Activated naive CD4-positive, alpha-beta T cell treated with anti-CD3 and anti-CD28 coated beads, Interleukin-2, amount 10 ng/mL, durations not matched to agents 7 days and 5 days (primary cell): ENCODE data around the gene CTNNA2.
"Not testable (repeated sequence)": the region's sequence is repeated elsewhere in the genome, so short reads cannot be mapped to it uniquely, and the experiment has no call there.

Experiments used
- CTCF ChIA-PET: fragments of 350-600 bp; sonication (Branson Sonifier 250); formaldehyde crosslinking; loops from one replicate; lab custom pipeline; 2021; ENCODE audit warnings: antibody characterized with exemption; lab: Charles Lee
- DNase-seq: peaks from one replicate; pipeline ENCODE4 v3.0.0-alpha.2; 2020
- H3K27ac Mint-ChIP-seq: one replicate; pipeline ENCODE4 v1.8.0; 2021; ENCODE audit warnings: mild to moderate bottlenecking, moderate library complexity, mixed read lengths
- H3K27me3 Mint-ChIP-seq: one replicate; pipeline ENCODE4 v1.8.0; 2021; ENCODE audit warnings: mild to moderate bottlenecking, mixed read lengths
- H3K36me3 Mint-ChIP-seq: one replicate; pipeline ENCODE4 v1.8.0; 2021; ENCODE audit warnings: mixed read lengths
- H3K4me1 Mint-ChIP-seq: one replicate; pipeline ENCODE4 v1.8.0; 2021; ENCODE audit warnings: mixed read lengths
- H3K4me3 Mint-ChIP-seq: one replicate; pipeline ENCODE4 v1.8.0; 2021; ENCODE audit warnings: mild to moderate bottlenecking, moderate library complexity, mixed read lengths
- H3K9me3 Mint-ChIP-seq: one replicate; pipeline ENCODE4 v1.8.0; 2021; ENCODE audit warnings: mixed read lengths

The CTNNA2 gene

DNA sequence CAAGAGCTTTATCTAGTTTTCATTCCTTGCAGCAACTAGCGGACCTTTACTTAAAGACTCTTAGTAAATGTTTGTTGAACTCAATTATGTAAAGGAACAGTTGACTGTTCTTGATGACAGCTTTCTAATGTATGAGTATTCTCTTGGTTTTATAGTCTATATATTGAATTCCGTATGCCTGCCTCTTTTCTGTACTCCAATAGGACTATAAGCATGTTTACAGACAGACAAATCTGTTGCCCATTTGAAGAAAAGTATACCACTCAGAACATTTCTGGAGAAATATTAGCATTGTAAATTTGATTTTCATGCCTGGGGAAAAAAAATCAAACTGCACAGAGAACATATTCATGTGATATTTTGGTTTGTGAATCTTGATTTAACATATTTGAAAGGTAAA is 682.2 kb downstream of the CTNNA2 start:
- no peak overlapping the region for H3K4me3 Mint-ChIP-seq
- H3K36me3 Mint-ChIP-seq, result no peaks in the 10 kb centered on the region
- no peak for DNase-seq
- CTCF ChIA-PET, result no interaction called here
- H3K27me3 Mint-ChIP-seq, result no peaks in the 10 kb centered on the region
- H3K9me3 Mint-ChIP-seq, result peaks cover 7% of the 10 kb centered on the region
- no peaks in the 10 kb centered on the region for H3K4me1 Mint-ChIP-seq
- no peak overlapping the region for H3K27ac Mint-ChIP-seq

DNA sequence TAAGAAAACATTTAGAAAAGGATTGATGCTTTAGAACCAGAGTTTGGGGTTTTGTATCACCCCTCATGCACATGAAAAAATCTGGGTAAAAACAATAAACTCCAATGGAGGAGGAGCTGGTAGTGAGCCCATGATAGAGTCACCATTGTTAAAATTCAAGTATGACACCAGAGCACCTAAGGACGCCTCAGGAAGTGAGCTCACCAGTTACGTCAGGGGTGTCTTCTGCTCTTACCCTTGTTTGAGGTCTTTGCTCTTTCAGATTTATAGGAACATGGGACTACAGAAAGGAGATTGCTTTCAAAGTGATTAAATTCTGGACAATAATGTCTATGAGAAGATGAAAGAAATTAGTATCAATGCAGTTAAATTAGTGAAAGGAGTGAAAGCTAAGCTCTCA is 685.2 kb downstream of the CTNNA2 start:
- no peak overlapping the region for H3K4me3 Mint-ChIP-seq
- H3K36me3 Mint-ChIP-seq, result no peaks in the 10 kb centered on the region
- H3K4me1 Mint-ChIP-seq, result no peaks in the 10 kb centered on the region
- DNase-seq, result no peak
- no peak overlapping the region for H3K27ac Mint-ChIP-seq
- H3K9me3 Mint-ChIP-seq, result peaks cover 13% of the 10 kb centered on the region
- CTCF ChIA-PET, result no interaction called here
- no peaks in the 10 kb centered on the region for H3K27me3 Mint-ChIP-seq

DNA sequence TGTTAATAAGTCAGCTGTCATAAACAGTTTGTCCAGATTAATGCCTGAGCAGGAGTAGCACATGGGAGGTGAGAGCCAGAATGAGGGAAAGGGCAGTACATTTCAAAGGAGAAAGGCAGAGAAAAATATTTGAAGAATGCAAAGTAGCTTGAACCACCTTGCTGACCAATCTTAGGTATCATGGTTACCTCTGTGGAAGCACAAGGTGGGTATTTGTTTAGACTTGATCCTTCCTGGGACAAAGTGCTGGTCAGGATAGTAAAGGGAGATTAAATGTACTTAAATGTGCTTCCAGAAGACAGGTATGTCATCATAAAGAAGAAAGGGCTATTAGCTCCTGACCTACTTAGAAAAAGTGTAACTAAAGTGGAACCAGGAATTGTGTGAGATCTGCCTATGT is 686.7 kb downstream of the CTNNA2 start:
- no peak for DNase-seq
- H3K27me3 Mint-ChIP-seq, result no peaks in the 10 kb centered on the region
- no peaks in the 10 kb centered on the region for H3K36me3 Mint-ChIP-seq
- no peaks in the 10 kb centered on the region for H3K4me1 Mint-ChIP-seq
- no peak overlapping the region for H3K27ac Mint-ChIP-seq
- H3K4me3 Mint-ChIP-seq, result no peak overlapping the region
- CTCF ChIA-PET, result no interaction called here
- peaks cover 17% of the 10 kb centered on the region for H3K9me3 Mint-ChIP-seq

DNA sequence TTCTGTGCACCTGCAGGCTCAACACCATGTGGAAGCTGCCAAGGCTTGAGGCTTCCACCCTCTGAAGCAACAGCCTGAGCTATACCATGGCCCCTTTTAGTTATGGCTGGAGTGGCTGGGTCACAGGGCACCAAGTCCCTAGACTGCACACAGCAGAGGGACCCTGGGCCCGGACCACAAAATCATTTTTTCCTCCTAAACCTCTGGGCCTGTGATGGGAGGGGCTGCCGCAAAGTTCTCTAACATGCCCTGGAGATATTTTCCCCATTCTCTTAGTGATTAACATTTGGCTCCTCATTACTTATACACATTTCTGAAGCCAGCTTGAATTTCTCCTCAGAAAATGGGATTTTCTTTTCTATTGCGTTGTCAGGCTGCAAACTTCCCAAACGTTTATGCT is 691.1 kb downstream of the CTNNA2 start:
- H3K4me1 Mint-ChIP-seq, DNase-seq, H3K36me3 Mint-ChIP-seq, H3K9me3 Mint-ChIP-seq, H3K4me3 Mint-ChIP-seq, H3K27me3 Mint-ChIP-seq, CTCF ChIA-PET, H3K27ac Mint-ChIP-seq: not testable (repeated sequence)

DNA sequence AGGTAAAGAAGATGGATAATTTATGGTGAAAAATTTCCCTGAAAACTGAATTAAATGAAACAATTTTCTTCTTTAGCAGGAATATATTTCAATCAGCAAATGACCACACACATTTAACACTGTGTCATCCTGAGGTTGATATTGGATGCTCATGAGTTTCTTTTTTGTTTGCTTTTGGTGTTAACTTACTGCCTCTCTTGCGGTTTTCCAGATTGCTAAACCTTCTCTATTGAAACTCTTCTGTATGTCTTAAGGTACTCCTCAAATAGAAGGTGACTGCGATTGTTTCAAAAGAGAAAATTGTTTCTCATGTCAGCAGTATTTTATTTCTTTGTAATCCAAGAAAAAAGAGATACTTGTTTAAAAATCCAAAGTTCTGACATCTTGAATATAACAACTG is 692.6 kb downstream of the CTNNA2 start:
- Mint-ChIP-seq H3K36me3 (no peaks in the 10 kb centered on the region), H3K4me3 (no peak overlapping the region), H3K27me3 (no peaks in the 10 kb centered on the region), H3K9me3 (peaks cover 15% of the 10 kb centered on the region), H3K27ac (no peak overlapping the region), H3K4me1 (no peaks in the 10 kb centered on the region)
- CTCF ChIA-PET, result no interaction called here
- no peak for DNase-seq

DNA sequence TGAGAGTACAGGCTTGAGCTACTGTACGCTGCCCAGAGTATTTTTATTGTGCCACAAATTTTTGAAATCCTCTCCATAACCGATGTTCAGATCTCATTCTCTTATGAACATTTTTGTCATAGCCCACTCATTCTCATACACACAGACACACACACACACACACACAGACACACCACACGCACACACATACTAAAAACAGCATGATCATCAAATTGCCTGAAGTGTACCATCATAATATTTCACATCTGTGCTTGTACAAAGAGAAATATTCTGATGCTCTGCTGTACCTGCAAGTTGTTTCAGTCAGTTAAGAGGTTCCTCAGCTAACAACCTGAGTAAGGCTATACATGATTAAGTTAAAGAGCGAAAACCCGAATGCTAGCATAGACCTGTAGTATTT is 696.6 kb downstream of the CTNNA2 start:
- no peak overlapping the region for H3K27ac Mint-ChIP-seq
- H3K4me3 Mint-ChIP-seq, result no peak overlapping the region
- CTCF ChIA-PET, result no interaction called here
- no peaks in the 10 kb centered on the region for H3K4me1 Mint-ChIP-seq
- H3K36me3 Mint-ChIP-seq, result no peaks in the 10 kb centered on the region
- H3K27me3 Mint-ChIP-seq, result no peaks in the 10 kb centered on the region
- peaks cover 15% of the 10 kb centered on the region for H3K9me3 Mint-ChIP-seq
- DNase-seq, result no peak

DNA sequence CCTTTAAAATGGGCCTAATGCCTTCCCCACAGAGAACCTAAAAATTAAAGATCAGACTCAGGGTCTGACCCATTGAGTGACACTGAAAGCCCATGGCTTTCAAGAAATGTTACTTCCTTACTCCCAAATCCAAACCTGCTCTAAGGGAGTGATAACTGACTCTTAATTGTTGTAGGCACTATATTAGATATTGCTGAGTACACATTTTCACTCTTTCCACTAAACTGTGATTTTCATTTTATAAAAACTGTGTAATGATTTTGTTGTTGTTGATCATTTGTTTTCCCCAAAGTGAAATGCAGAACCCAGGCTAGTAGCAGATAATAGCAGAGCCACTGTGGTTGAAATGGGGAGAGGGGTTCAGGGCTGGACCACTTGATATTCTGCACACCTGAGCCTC is 704.6 kb downstream of the CTNNA2 start:
- Mint-ChIP-seq H3K4me3 (no peak overlapping the region), H3K4me1 (no peaks in the 10 kb centered on the region), H3K27me3 (no peaks in the 10 kb centered on the region), H3K27ac (no peak overlapping the region), H3K9me3 (peaks cover 10% of the 10 kb centered on the region), H3K36me3 (no peaks in the 10 kb centered on the region)
- DNase-seq, result no peak
- CTCF ChIA-PET, result no interaction called here

DNA sequence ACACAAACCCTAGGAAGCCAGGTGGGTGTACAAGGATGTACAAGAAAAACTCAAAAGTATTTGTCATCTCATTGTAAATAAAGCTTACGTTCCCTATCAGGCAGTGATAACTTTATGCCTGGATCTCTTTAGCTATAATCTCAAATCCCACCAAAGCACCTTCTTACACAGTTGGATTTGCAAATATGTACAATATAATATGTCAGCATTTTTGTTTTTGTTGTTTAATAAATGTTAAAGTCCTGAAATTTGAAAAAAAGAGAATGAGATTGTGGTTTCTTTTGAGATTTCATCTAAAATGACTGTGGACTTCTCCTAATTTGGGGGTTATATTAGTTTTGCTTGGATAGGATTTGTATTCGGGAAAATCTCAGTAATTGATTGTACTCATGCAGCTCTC is 709.8 kb downstream of the CTNNA2 start:
- CTCF ChIA-PET, result no interaction called here
- Mint-ChIP-seq H3K36me3 (no peaks in the 10 kb centered on the region), H3K4me1 (no peaks in the 10 kb centered on the region), H3K9me3 (peaks cover 14% of the 10 kb centered on the region), H3K4me3 (no peak overlapping the region), H3K27ac (no peak overlapping the region), H3K27me3 (no peaks in the 10 kb centered on the region)
- DNase-seq, result no peak

DNA sequence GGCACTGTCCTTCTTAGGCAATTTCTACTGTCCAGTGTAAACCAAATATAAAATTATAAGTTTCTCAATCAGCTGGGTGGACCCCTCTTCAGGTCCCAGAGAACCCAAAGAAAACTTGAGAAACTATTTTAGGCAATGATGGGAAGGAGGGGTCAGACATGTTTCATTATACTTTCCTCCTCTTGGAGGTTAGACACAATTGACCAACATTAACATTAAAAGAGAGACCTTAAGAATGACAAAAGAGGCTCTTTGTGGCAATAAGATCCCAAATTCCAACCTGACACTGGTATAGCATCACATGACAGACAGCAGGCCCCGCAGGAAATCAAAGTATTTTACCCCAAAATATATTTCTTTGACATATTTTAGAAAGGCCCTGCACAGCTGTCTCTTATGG is 718.6 kb downstream of the CTNNA2 start:
- Mint-ChIP-seq H3K27ac (no peak overlapping the region), H3K4me3 (no peak overlapping the region), H3K4me1 (no peaks in the 10 kb centered on the region), H3K27me3 (no peaks in the 10 kb centered on the region), H3K9me3 (peaks cover 12% of the 10 kb centered on the region), H3K36me3 (no peaks in the 10 kb centered on the region)
- DNase-seq, result no peak
- CTCF ChIA-PET, result no interaction called here

DNA sequence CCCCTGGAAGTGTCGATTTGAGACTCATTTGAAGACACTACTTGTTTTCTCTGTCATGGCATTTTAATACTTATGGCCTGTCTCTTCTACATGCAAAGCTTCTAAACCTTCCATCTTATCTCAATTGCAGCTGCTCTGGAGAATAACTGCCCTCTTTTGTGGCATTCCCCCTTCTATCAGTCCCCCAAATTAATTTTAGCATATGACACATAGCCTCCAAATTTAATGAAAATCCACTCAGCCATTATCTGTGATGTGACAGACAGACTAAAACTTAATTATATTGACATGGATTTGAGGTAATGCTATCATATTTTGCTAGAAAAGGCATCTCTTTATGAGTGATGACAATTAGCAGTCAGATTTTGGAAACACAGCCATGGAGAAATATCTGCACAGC is 720.5 kb downstream of the CTNNA2 start:
- Mint-ChIP-seq H3K27me3 (no peaks in the 10 kb centered on the region), H3K4me1 (no peaks in the 10 kb centered on the region), H3K9me3 (peaks cover 5% of the 10 kb centered on the region), H3K27ac (no peak overlapping the region), H3K36me3 (no peaks in the 10 kb centered on the region), H3K4me3 (no peak overlapping the region)
- CTCF ChIA-PET, result no interaction called here
- no peak for DNase-seq

DNA sequence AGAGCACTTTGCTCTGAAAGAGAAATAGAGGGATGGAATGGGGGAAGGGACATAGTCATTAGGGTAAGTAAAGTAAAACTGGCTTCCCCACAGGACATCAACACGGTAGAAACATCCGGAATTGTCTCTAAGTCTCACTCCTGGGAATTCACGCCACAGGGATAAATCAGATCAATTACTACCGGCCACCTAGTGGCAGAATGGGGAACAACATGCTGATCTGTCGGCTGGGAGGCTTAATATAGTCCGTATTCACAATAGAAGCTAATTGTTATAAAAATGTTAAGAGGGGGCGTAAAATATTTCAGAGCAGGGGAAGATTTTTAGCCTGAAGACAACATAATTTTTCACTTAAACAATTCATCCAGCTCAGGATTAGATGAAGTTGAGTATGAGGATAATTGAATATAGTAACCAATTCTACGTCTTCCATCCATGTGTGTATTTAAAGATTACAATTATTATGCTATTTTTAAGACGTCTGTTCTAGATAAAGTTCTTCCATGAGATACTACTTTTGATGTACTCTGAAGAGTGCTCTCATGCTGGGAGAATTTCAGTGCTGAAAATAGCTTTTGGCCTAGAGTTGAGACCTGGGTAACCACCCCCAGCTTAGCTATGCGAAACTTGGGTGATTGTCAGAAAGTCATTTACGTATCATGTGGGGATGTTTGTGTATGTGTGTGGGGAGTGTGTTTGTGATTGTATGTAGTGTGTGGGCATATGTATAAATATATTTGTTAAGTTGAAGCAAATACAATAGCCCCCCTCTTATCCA is 726.0 kb downstream of the CTNNA2 start:
- peaks cover 4% of the 10 kb centered on the region for H3K9me3 Mint-ChIP-seq
- peak; percentile 20 for DNase-seq
- no peaks in the 10 kb centered on the region for H3K36me3 Mint-ChIP-seq
- no peaks in the 10 kb centered on the region for H3K27me3 Mint-ChIP-seq
- no peak overlapping the region for H3K27ac Mint-ChIP-seq
- CTCF ChIA-PET, result interaction anchor here (1.1 kb wide), 1 partner anchor 9 kb away, joined by 4 read pairs; no protein-coding TSS in a partner anchor
- no peak overlapping the region for H3K4me3 Mint-ChIP-seq
- no peaks in the 10 kb centered on the region for H3K4me1 Mint-ChIP-seq

DNA sequence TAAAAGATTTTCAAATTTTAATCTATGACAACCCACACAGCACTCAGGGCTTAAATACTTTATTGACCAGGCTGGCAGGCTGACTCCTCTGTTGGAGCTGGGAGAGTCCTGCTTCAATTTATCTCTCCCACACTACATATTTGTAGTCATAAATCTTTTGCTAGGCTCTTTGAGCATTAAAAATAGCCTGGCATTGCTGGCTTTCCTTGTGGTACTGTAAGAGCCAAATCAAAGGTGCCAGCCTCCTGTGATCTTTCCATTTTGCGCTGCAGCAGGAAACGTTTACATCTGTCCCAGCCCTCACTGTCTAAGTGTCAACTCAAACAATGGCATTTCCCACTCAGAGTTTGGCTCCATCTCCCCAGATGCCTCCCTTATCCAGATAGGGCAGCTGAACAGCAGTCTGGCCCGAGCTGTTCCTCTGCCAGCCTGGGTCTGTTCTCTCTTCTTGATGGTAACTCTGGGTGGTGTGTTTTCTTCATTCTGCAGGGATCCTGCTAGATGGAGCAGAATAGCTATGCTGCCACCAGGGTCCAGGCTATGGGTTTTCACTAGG is 729.6 kb downstream of the CTNNA2 start:
- H3K27ac Mint-ChIP-seq, result no peak overlapping the region
- H3K4me3 Mint-ChIP-seq, result no peak overlapping the region
- no peaks in the 10 kb centered on the region for H3K9me3 Mint-ChIP-seq
- no peaks in the 10 kb centered on the region for H3K27me3 Mint-ChIP-seq
- no peak for DNase-seq
- no peaks in the 10 kb centered on the region for H3K36me3 Mint-ChIP-seq
- CTCF ChIA-PET, result no interaction called here
- no peaks in the 10 kb centered on the region for H3K4me1 Mint-ChIP-seq

DNA sequence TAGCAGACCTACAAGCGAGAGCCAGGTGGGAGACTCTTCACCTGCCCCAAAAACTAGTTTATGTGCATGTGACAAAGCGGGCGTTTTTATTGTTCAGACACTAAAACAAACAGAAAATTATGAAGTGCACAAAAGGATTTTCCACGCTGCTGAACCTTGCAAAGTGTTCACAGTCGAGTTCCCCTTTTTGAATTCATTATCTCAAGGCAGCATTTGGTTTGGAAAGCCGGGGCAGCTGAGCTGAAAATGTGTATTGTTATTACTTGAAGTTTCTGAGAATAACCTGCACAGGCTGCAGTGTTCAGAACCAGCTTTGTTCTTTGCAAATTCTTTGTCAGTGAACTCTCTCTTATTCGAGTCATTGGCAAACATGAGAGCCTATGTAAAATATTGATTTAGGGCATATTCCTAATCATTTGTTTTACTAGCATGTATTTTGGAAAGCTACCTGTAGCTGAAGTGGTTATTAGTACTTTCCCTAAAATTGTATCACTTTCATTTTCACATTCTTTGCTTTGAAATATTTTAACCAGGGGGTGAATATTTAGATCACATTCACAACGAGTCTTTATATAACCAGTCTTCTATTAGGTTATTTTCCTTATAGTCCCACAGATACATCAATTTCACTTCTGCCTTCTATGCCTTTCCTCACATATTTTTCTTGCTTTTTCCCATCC is 732.2 kb downstream of the CTNNA2 start:
- Mint-ChIP-seq H3K4me3 (no peak overlapping the region), H3K9me3 (no peaks in the 10 kb centered on the region), H3K36me3 (no peaks in the 10 kb centered on the region), H3K27me3 (no peaks in the 10 kb centered on the region), H3K27ac (no peak overlapping the region), H3K4me1 (no peaks in the 10 kb centered on the region)
- CTCF ChIA-PET, result no interaction called here
- DNase-seq, result no peak

DNA sequence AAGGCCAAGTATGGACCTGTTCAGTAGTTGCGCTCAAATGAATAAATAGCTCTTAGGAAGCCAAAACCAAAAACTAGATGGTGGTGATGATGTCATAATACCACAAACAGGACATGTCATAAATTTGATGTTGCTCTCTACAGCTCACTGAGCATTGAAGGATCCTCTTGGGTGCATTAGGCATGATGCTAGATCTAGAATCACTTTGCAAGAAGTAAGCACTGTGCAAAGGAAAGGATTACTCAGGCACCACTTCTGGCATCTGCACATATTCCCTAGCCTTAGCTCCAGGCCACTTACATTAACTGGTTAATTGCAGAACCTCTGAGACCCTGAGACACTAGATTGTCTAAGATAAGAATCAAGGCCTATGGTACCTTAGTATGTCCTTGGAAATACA is 733.7 kb downstream of the CTNNA2 start:
- H3K4me3 Mint-ChIP-seq, result no peak overlapping the region
- no peak for DNase-seq
- H3K9me3 Mint-ChIP-seq, result no peaks in the 10 kb centered on the region
- no peaks in the 10 kb centered on the region for H3K27me3 Mint-ChIP-seq
- no peaks in the 10 kb centered on the region for H3K4me1 Mint-ChIP-seq
- CTCF ChIA-PET, result no interaction called here
- H3K36me3 Mint-ChIP-seq, result no peaks in the 10 kb centered on the region
- H3K27ac Mint-ChIP-seq, result no peak overlapping the region

DNA sequence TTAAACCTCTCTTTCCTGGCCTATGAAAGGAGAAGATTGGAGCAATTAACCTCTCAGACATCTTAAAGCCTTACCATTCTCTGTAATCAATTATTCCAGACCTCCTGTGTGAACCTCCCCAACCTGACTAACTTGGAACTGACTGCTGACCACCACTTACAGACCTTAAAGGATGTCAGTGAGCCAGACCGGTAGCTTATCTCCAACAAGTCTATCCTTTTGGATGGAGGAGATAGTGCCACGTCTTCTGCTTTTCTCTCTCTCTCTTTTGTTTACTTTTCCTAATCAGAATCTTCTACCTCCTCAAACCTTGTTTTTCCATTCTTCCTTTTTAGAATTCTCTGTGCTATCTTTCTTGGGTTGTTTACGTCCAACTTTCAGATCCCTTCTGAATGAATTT is 734.5 kb downstream of the CTNNA2 start:
- no peak for DNase-seq
- Mint-ChIP-seq H3K4me1 (no peaks in the 10 kb centered on the region), H3K4me3 (no peak overlapping the region), H3K36me3 (no peaks in the 10 kb centered on the region), H3K27ac (no peak overlapping the region), H3K9me3 (no peaks in the 10 kb centered on the region), H3K27me3 (no peaks in the 10 kb centered on the region)
- CTCF ChIA-PET, result no interaction called here
